CD4-positive, alpha-beta T cell (primary cell): Measurements from ENCODE around the gene DUSP9. TPM values are rescaled to one million over a fixed set of nuclear protein-coding genes. Genes with fewer than 3 reads are reported as not detected.

Experiments
- ATAC-seq: fragments of 200-7000 bp; cut with Tn5 transposase; one replicate; pipeline ENCODE4 v1.10.0; 2022; ENCODE audit warnings: mild to moderate bottlenecking; ENCODE audit not compliant: poor library complexity
- CTCF ChIA-PET: fragments of 350-600 bp; sonication (Branson Sonifier 250); formaldehyde crosslinking; loops from one replicate; lab custom pipeline; 2021; ENCODE audit warnings: antibody characterized with exemption, inconsistent platforms; lab: Charles Lee
- POLR2A ChIA-PET: fragments of 350-600 bp; sonication (Branson Sonifier 250); formaldehyde crosslinking; loops from one replicate; lab custom pipeline; 2021; ENCODE audit warnings: antibody characterized with exemption, inconsistent platforms; lab: Charles Lee
- DNase-seq, 14 experiments: peaks; one replicate each; pipeline ENCODE4 v3.0.0-alpha.2; 2013 to 2020; ENCODE audit warnings: mixed read lengths in 2 of 14
- H3K27ac ChIP-seq, 2 donors: one replicate each; pipeline versions ENCODE4 v1.5.1 to v1.7.0; 2013; ENCODE audit warnings: low read length in 2 of 2, low read depth in 1 of 2, mild to moderate bottlenecking in 1 of 2
- H3K27me3 ChIP-seq, 2 experiments: 1 replicate in 1 of 2; 2 replicates in 1 of 2; pipeline versions ENCODE4 v1.6.1 to v1.7.0; 2013; ENCODE audit warnings: low read length in 2 of 2, control low read depth in 1 of 2, mild to moderate bottlenecking in 1 of 2, moderate library complexity in 1 of 2; ENCODE audit not compliant: insufficient read depth in 2 of 2, control insufficient read depth in 1 of 2
- H3K36me3 ChIP-seq: one replicate; pipeline ENCODE4 v1.6.1; 2013; ENCODE audit warnings: low read length, control low read depth; ENCODE audit not compliant: insufficient read depth
- H3K4me1 ChIP-seq: one replicate; pipeline ENCODE4 v1.6.1; 2013; ENCODE audit warnings: low read length, control low read depth; ENCODE audit not compliant: insufficient read depth
- H3K4me3 ChIP-seq: one replicate; pipeline ENCODE4 v1.5.1; 2013; ENCODE audit warnings: mild to moderate bottlenecking, low read length, moderate library complexity
- H3K9me3 ChIP-seq, 2 experiments: 1 replicate in 1 of 2; 2 replicates in 1 of 2; pipeline versions ENCODE4 v1.6.1 to v1.7.0; 2013; ENCODE audit warnings: low read length in 2 of 2, mild to moderate bottlenecking in 2 of 2, control low read depth in 1 of 2, moderate library complexity in 1 of 2; ENCODE audit not compliant: control insufficient read depth in 1 of 2, insufficient read depth in 1 of 2
- H3K27ac Mint-ChIP-seq: one replicate; pipeline ENCODE4 v1.8.0; 2020; ENCODE audit warnings: mixed read lengths
- H3K27me3 Mint-ChIP-seq: one replicate; pipeline ENCODE4 v1.8.0; 2021; ENCODE audit warnings: mixed read lengths
- H3K36me3 Mint-ChIP-seq: one replicate; pipeline ENCODE4 v1.8.0; 2021; ENCODE audit warnings: low read depth, mixed read lengths
- H3K4me1 Mint-ChIP-seq: one replicate; pipeline ENCODE4 v1.8.0; 2021; ENCODE audit warnings: low read depth, mixed read lengths
- H3K4me3 Mint-ChIP-seq: one replicate; pipeline ENCODE4 v1.8.0; 2020; ENCODE audit warnings: mild to moderate bottlenecking, mixed read lengths
- H3K9me3 Mint-ChIP-seq: one replicate; pipeline ENCODE4 v1.8.0; 2020; ENCODE audit warnings: mixed read lengths
- intact Hi-C, 2 experiments: fragments of 100-400 bp; cut with DNase I in 1 of 2; cut with micrococcal nuclease in 1 of 2; formaldehyde crosslinking; loops; one replicate each; pipeline versions ENCODE4 v1.15.1 to v1.9.0; 2023 to 2025; cut with DNase I, micrococcal nuclease
- total RNA-seq, 174 experiments: library from RNA in 2 of 174; stranded (reverse) in 2 of 174; gene quantifications; one replicate each; pipeline ENCODE4 v1.2.3 and lab custom pipeline; 2021 to 2026
- TF ChIP-seq, protein P1 (sequence below): fragments of 200-600 bp; IDR thresholded peaks from one replicate; pipeline ENCODE4 v1.8.0; 2022; ENCODE audit warnings: antibody characterized with exemption, mild to moderate bottlenecking

DUSP9 gene
- total RNA-seq, 2 experiments from 2014 or later = not detected

DNA sequence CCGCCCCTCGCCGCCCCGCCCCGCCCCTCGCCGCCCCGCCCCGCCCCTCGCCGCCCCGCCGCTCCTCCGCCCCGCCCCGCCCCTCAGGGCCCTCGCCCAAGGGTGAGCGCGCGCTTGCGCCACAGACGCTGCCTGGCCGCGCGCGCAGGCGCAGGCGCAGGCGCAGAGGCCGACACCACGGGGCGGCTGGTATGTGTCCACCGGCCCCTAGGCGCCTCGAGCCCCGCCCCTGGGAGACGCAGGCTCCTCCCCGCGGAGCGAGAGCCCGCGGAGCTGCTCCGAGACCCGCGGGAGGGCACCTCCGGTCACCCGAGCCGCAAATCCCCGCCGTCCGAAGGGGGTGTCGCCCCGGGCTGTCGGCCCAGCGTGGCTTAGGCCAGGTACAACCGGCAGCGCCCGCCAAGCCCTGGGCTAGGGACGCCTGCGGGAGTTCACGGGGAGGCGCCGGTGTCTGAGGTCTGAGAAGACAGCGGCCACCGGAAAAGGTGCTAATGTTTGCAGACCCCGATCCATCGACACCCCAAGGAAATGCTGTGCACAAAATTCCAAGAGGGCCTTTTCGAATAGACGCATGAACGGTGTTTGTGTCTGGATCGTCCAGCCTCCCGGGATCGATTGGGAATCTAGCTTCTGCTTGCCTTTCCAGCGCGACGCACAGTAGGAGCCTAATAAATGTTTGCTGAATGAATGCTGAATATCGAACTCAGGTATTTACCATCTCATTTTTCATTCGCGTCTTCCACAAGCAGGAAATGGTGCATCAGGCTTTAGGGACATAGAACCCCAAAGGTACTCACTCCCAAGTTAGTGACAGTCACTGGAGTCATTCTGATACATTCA, 47.6 kb upstream of the DUSP9 start:
- Mint-ChIP-seq H3K27ac (peak overlapping the region; percentile 50), H3K4me1 (peaks cover 45% of the 10 kb centered on the region), H3K27me3 (no peaks in the 10 kb centered on the region), H3K4me3 (peak overlapping the region; percentile 90), H3K9me3 (no peaks in the 10 kb centered on the region), H3K36me3 (peaks cover 14% of the 10 kb centered on the region)
- H3K9me3 ChIP-seq = no peaks in the 10 kb centered on the region
- POLR2A ChIA-PET = interaction anchor here (0.9 to 1.2 kb wide), 3 partner anchors 11 to 45 kb away, joined by 3 to 9 read pairs (median 4); no protein-coding TSS in a partner anchor
- ATAC-seq (peak; percentile 81), DNase-seq (peak; percentile 66 to 94 (median 84))
- peak overlapping the region in 1 of 2 donors; percentile 34 for H3K27ac ChIP-seq
- TF ChIP-seq, protein P1, sequence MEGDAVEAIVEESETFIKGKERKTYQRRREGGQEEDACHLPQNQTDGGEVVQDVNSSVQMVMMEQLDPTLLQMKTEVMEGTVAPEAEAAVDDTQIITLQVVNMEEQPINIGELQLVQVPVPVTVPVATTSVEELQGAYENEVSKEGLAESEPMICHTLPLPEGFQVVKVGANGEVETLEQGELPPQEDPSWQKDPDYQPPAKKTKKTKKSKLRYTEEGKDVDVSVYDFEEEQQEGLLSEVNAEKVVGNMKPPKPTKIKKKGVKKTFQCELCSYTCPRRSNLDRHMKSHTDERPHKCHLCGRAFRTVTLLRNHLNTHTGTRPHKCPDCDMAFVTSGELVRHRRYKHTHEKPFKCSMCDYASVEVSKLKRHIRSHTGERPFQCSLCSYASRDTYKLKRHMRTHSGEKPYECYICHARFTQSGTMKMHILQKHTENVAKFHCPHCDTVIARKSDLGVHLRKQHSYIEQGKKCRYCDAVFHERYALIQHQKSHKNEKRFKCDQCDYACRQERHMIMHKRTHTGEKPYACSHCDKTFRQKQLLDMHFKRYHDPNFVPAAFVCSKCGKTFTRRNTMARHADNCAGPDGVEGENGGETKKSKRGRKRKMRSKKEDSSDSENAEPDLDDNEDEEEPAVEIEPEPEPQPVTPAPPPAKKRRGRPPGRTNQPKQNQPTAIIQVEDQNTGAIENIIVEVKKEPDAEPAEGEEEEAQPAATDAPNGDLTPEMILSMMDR = no peak
- H3K4me3 ChIP-seq = peak overlapping the region; percentile 79
- intact Hi-C loops = loop anchor here in 1 of 2 experiments (5.0 kb wide), 4 partner anchors 123 to 767 kb away; partner anchors contain the start of genes ABCD1, BCAP31, CETN2 and HAUS7
- H3K27me3 ChIP-seq = no peaks in the 10 kb centered on the region
- H3K36me3 ChIP-seq = peaks cover 14% of the 10 kb centered on the region
- peaks cover 51% of the 10 kb centered on the region for H3K4me1 ChIP-seq
- CTCF ChIA-PET = interaction anchor here (1.1 to 2.3 kb wide), 2 partner anchors 11 to 658 kb away, joined by 4 to 11 read pairs; no protein-coding TSS in a partner anchor

DNA sequence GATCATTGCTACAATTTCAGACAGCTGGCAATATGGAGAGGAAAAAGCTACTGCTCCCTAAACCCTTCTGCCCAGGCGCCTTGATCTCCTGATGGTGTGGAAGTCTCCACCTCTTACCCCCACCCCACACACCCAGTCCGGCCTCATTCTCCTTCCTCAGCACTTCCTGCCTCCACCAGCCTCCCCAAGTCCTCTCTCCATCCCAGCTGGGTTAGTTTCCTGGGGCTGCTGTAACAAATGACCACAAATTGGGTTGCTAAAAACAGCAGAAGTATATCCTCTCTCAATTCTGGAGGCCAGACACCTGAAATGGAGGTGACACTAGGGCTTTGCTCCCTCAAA, 47.0 kb upstream of the DUSP9 start:
- TF ChIP-seq, protein P1 = no peak
- peak overlapping the region; percentile 50 for H3K27ac Mint-ChIP-seq
- peak overlapping the region; percentile 90 for H3K4me3 Mint-ChIP-seq
- H3K4me1 Mint-ChIP-seq = peaks cover 45% of the 10 kb centered on the region
- Histone ChIP-seq H3K9me3 (no peaks in the 10 kb centered on the region), H3K4me1 (peaks cover 51% of the 10 kb centered on the region), H3K36me3 (peaks cover 8% of the 10 kb centered on the region), H3K27me3 (no peaks in the 10 kb centered on the region), H3K4me3 (peak overlapping the region; percentile 79), H3K27ac (no peak overlapping the region)
- peaks cover 14% of the 10 kb centered on the region for H3K36me3 Mint-ChIP-seq
- DNase-seq (peak in 4 of 14 experiments; percentile 22 to 37 (median 23)), ATAC-seq (no peak)
- H3K9me3 Mint-ChIP-seq = no peaks in the 10 kb centered on the region
- no peaks in the 10 kb centered on the region for H3K27me3 Mint-ChIP-seq
- CTCF ChIA-PET = interaction anchor here (1.1 to 2.3 kb wide), 2 partner anchors 10 to 658 kb away, joined by 4 to 11 read pairs; no protein-coding TSS in a partner anchor
- intact Hi-C loops = loop anchor here in 1 of 2 experiments (5.0 kb wide), 2 partner anchors 122 to 658 kb away; partner anchors contain the start of genes ABCD1 and BCAP31
- POLR2A ChIA-PET = interaction anchor here (1.0 to 1.2 kb wide), 3 partner anchors 17 to 658 kb away, joined by 3 to 9 read pairs (median 3); no protein-coding TSS in a partner anchor

DNA sequence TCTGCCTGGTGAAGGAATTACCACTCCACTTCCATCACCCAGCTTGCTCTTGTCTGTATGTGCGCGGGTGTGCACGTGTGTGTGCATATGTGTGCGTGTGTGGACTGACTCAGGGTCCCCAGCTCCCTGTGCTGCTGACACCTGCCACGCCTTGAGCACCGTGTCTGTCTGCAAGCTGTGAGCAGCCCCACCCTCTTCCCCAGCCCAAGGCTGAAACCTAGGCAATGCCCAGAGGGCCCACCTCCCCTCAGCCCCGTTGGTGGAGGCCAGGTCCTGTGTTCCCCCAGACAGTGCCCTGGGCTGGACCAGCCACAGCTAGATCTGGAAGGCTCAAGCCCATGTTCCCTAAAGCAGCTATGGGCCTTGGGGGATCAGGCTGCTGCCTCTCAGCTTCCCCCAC, 46.1 kb upstream of the DUSP9 start:
- DNase-seq (no peak), ATAC-seq (no peak)
- Histone ChIP-seq H3K27ac (no peak overlapping the region), H3K27me3 (no peaks in the 10 kb centered on the region), H3K36me3 (peaks cover 4% of the 10 kb centered on the region), H3K4me1 (peaks cover 48% of the 10 kb centered on the region), H3K4me3 (no peak overlapping the region), H3K9me3 (no peaks in the 10 kb centered on the region)
- Mint-ChIP-seq H3K4me3 (peak overlapping the region; percentile 58), H3K27ac (no peak overlapping the region), H3K27me3 (no peaks in the 10 kb centered on the region), H3K9me3 (no peaks in the 10 kb centered on the region), H3K4me1 (peaks cover 45% of the 10 kb centered on the region), H3K36me3 (peaks cover 9% of the 10 kb centered on the region)
- TF ChIP-seq, protein P1 = no peak
- POLR2A ChIA-PET = interaction anchor here (1.0 kb wide), 1 partner anchor 659 kb away, joined by 3 read pairs; no protein-coding TSS in a partner anchor
- CTCF ChIA-PET = interaction anchor here (1.5 to 2.3 kb wide), 2 partner anchors 9 to 61 kb away, joined by 4 to 11 read pairs; no protein-coding TSS in a partner anchor
- intact Hi-C loops = loop anchor here in 1 of 2 experiments (5.0 kb wide), 2 partner anchors 121 to 659 kb away; partner anchors contain the start of genes ABCD1 and BCAP31
